GM19240 (cell line): ENCODE data around the gene NELFB.

Source experiments
- DNase-seq: peaks from one replicate; pipeline ENCODE4 v3.0.0; 2011; ENCODE audit warnings: low spot score; ENCODE audit not compliant: insufficient read length

NELFB gene

DNA sequence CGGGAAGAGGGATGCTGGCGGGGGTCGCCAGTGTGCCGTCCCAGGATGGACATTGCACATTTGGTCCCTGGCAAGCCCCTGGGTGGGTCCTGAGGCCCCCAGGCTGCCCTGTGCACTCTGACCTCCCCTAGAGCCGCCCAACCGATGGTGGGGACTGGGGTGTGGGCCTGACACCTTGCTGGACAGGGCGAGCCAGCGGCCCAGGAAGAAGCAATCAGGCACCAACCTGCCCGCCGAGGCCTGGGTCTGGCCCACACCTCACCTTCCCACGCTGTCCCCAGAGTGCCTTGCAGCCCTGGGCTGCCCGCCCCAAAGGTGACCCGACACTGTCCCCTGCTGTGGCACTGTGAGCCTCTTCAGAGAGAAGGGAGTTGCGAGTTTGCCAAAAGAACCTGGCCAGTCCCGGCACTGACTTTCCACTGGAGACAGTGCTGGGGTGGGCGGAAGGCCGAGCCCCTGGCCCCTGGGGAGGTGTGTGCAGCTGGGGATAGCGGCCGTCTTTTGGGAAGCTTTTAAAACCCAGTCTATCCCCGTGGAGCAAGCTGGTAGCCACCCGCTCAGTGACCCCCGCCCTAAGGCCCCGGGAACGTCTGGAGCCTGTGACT, 58.9 kb downstream of the NELFB start:
- peak; percentile 0 for DNase-seq

DNA sequence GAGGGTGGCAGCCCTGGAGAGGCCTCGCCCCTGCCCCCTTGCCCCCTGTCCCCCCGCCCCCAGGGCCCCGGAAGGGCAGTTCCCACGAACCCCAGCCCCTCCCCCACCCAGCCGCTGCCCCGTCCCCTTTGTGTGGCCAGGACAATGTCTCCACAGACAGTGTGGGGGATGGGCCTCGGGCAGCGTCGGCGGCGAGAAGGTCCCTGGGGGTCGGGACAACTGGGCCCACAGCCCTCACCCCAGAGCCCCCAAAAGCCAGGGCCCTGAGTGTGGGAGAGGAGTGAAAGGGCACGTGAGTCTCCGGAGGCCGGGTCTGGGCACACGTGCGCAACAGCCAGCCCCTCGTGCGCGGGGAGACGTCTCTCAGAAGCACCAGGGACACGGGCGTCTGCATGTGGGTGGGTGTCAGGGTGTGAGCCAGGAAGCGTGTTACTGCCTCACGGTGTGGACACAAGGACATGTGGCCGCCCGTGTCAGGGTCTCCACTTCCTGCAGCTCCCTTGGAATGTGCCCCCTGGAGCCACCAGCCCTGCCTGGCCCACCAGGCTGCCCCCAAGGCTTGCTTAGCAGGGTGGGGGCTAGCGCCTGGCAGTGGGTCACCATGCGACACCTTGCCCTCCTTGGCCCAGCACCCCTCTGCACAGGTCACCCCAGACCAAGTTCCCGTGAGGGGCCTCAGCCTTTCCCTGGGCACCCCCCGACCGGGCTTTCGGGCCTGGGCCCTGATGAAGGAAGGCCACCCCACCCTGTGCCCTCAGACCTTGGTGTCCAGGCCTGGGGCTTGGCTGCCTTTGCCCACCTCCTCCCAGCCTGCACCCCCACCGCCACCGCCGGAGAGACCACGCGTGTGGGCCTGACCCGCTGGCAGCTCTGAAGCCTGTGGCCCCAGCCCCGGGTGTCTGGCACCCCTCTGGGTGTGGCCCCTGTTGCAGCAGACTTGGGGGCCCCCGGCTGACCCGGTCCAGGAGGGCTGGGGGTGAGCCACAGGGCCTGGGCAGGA, 59.7 kb downstream of the NELFB start:
- DNase-seq = no peak

DNA sequence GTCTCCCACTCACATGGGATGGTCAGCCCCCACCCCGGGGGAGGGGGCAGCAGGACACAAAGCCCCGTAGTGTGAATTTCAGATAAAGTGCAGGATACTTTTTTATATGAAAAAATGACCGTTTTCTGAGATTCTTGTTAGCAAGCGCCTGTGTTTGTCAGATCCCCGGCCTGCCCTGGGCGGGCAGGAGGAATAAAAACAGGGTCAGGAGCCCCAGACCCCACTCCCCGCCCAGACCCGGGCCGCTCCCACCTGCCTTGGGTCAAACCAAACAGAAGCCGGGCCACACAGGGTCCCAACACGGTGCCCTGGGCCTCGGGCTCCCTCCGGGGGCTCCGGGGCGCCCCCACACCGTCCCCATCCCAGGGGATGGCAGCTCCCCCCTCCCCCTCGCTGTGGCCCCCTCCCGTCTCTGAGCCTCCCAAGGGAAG, 60.5 kb downstream of the NELFB start:
- peak; percentile 11 for DNase-seq

DNA sequence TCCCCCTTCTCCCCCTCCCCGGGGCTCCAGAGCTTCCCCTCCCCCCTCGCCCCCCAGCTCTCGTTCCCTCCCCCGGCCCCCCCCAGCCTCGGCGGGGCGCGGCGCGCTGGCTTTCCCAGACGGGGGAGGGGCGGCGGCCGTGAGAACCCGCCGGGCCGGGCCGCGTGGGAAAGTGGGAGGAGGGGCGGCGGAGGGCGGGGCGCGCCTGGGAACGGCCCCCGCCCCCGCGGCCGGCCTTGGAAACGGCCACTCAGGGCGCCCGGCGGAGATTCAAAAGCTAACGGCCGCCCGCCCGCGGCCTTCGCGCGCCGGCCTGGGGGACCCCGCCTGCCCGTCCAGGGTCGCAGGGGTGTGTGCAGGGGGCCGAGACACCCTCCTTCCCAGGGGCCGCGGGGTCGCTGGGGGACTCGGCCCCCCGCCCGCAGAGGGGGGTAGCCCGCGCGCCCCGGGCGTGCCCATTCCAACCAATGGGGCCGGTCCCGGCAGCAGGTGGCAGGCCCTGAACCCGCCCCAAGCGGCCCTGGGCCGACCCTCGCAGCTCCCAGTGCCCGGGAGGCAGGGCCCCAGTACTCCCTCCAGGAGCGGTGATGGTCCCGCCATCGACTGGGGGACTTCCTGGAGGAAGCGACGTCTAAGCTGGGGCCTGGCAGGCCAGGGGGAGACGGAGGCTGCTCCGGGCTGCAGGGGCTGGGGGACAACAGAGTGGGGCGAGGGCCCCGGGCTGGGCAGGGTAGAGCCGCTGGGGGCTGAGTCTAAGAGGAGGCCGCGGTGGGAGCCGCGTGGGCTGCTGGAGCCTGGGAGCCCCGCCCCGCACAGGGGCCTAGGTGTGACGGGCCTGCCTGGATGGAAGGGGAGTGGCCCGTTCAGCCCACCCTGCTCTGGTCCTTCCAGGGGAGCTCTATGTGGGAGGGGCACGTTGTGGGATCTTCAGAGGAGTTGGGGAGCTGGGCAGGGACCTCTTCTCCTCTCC, 61.2 kb downstream of the NELFB start:
- peak; percentile 41 for DNase-seq

DNA sequence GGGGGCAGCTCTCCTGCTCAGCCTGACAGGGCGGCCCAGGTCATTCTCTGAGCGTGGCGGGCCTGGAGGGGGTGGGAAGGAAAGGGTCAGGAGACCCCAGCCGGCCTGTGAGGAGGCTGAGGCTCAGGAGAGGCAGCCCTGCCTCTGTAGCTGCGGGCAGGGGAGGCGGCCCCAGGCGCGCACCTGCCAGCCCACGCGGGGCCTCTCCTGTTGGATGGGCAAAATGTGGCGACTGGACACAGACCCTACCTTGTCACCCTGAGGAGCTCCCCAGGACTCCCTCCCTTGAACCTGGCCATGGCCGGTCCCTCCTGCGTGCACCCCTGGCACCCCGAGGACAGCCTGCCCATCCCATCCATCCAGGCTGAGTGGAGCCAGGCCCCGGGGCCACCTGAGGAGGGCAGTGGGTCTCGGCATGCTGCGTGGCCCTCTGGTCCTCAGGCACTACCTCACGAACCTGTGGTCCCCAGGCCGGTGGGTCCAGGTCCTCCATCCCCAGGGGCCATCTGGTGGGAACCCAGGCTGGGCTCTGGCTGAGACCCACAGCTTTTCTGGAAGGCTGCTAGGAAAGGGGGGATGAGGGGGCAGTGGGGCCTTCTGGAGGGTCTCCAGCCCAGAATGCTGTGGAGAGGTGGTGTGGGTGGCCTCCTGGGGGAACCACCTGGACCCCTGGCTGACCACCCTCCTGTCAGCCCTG, 62.0 kb downstream of the NELFB start:
- DNase-seq = no peak

DNA sequence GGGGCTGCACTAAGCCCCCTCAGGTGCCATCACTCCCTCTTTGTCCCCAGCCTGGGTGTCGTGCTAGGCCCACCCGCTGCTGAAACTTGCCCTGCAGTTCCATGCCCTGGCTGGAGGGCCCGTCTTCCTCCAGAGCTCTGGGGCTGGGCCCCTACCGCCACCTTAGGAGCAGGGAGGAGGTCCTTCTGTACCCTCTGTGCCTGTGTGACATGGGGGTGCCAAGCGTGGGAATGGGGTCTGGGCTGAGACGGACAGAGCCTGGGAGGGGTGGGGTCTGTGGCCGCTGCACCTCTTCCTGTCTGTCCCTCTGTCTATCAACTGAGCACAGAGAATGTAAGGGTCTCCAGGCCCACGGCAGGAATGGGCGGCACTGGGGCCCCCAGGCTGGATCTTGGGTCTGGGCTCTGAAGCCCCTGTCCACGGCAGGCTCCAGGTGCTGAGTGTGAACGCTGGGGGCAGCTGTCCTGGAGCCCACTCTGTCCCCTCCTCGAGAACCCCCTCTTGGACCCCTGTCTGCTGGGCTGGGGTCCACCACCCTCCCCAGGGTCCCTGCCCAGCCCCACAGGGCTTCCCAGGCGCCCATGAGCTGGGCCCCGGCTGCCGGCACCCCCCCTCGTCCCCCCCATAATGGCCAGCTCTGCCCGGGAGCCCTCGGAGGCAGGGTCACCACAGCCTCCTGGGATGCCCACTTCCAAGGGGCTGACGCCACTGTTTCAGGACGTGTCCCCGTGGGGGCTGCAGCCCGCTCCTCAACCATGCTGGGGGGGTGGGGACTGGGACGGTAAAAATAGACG, 62.8 kb downstream of the NELFB start:
- peak; percentile 15 for DNase-seq

DNA sequence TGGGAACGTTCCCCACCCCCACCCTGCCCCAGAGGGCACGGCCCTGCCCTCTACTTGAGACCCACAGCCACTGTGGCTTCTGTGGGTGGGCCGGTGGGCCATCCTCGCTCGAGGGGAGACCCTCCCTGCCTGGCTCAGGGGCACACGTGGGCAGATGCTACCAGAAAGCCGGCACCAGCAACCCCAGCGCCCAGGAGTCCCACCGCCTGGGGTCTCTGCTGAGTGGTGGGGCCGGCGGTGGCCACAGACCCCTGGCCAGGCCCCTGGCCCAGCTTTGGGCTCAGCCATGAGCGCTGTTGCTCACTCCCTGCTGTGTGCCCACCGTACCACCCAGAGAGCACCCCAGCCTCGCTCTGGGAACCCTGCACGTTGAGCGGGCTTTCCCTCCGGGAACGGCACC, 63.5 kb downstream of the NELFB start:
- no peak for DNase-seq

DNA sequence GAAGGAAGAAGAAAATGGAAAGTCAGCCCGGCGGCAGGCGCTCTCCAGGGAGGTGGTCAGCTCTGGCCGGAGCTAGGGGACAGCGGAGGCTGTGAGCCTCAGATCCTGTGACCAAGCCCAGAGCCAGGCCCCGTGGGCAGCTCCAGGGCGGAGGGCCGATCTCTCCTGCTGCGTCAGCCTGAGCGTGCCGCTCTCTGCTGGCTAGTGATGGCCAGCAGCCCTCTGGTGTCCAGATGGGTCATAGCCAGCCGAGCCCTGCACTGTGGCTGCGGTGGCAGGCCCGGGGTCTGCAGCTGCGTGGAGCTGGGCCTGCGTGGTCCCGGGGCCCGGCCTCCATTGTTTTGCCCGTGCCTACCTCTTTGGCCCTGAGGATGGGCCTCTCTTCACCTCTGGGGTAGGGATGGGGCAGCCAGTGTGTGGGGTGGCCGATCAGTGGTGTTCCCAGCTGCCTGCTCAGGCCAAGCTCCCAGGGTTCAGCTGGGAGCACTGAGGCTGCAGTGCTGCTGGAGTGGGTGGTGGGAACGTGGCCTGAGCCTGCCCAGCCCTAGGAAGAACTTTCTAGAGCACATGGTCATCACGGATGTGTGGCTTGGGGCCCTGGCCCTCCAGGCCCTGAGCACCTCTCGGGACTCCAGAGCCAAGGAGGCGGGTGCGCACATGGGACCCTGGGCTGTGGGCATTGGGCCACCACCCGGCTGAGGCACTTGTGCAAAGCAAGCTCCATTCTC, 64.0 kb downstream of the NELFB start:
- DNase-seq = peak; percentile 8

DNA sequence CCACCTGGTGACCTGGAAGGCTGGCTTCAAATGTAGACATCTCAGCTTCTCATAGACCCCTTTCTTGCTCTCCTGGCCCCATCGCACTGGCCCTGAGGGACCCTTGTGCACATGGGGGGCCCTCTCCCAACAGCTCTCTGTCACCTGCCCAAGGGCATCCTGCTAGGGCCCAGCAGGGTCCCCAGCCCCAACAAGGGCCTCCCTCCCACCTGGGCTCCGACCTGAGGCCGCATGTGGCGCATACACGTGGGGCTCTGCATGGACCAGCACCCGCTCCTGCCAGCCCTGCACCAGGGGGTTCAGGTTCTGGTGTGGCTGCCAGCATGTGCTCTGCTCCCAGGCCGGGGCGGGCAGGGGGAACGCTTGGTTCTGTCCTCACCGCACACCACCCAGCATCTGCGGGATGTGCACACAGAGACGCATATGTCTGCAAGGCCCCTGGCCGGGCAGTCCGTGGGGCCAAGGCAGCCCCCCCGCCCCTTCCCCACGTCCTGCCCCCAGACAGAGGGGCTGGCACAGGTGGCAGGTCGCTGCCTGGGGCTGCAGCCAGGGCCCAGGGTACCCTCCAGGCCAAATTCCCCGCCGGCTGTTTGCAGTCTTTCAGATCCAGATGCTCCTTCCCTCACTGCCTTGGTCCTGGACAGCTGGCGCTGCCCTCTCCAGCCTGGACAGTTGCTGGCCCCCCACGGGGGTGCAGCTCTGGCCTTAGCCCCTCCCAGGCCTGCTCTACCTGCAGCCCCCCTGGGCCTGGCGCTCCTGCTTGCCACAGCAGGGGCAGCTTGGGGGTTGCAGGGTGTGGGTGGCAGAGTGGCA, 64.8 kb downstream of the NELFB start:
- no peak for DNase-seq

DNA sequence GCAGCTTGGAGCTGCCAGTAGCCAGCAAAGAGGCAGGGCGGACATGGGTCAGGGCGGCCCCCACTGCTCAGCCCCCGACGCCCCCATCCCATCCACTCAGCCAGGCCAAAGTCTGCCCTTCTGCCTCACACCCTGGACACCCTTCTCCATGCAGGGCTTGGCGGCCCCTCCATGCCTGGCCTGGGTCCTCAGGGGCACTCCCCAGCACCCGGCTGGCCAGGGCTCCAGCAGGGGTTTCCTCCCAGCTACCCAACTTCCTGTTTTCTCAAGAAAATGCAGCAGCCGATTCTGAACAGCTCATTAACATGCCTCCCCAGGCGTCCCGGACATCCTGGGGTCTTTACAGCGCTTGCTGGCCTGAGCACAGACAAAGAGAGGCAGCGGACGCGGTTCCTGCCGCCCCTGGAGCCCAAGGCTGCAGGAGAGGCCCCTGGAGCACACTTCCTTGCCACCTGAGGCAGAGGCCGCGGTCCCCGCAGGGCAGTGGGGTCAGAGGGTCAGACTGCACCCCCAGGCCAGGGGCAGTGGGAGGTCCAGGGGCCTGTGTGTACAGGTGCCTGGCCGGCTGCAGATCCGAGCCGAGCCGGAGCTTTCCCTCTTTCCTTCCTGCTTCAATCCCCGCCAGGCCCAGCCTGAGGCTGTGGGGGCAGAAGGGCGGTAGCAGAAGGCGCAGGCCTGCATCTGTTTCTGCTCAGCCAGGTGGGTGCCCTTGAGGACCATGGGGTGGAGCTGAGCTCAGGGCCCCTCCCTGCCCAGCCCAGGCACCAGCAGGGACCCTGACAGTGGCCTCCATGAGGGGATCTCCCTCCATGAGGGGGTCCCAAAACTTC, 65.6 kb downstream of the NELFB start:
- DNase-seq = no peak

DNA sequence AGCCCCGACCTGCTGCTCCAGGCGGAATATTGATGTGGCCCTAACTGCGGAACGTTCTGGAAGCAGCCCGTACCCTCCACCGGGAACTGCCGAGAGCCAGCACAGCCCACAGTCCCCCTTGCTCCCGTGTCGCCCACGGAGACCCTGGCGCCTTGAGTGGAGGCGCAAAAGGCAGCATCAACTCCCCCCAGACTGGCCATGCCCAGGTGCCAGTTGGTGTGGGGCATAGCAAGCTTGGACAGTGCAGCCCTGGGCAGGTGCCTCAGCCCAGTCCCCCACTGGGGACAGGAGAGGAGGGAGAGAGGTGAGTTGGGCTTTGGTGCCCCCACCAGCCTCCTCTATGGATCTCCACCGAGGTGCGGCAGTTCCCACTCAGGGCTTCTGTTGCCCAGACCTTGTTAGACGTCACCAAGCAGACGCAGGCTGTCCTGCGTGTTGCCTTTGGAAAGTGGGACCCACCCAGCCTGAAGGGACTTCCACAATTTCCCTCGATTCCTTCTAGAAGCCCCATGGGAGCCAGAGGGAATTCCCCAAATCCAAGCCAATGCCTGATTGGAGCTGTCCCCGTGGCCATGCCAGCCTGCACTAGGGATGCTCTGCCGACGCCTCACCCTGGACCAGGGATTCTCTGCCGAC, 66.7 kb downstream of the NELFB start:
- DNase-seq = no peak
